ENCODE measurements around the gene STRA6. TPM values are rescaled to one million over a fixed set of nuclear protein-coding genes. Genes with fewer than 3 reads are reported as not detected.

Gene STRA6
- polyA plus RNA-seq, 4 donors: 0.27 to 8.4 TPM; not detected in 2

DNA sequence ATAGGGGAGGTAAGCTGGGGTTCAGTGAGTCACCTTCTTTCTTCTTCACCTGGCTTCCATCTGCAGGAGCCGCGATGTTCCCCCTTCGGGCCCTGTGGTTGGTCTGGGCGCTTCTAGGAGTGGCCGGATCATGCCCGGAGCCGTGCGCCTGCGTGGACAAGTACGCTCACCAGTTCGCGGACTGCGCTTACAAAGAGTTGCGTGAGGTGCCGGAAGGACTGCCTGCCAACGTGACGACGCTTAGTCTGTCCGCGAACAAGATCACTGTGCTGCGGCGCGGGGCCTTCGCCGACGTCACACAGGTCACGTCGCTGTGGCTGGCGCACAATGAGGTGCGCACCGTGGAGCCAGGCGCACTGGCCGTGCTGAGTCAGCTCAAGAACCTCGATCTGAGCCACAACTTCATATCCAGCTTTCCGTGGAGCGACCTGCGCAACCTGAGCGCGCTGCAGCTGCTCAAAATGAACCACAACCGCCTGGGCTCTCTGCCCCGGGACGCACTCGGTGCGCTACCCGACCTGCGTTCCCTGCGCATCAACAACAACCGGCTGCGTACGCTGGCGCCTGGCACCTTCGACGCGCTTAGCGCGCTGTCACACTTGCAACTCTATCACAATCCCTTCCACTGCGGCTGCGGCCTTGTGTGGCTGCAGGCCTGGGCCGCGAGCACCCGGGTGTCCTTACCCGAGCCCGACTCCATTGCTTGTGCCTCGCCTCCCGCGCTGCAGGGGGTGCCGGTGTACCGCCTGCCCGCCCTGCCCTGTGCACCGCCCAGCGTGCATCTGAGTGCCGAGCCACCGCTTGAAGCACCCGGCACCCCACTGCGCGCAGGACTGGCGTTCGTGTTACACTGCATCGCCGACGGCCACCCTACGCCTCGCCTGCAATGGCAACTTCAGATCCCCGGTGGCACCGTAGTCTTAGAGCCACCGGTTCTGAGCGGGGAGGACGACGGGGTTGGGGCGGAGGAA lies 69.6 kb downstream of the STRA6 start:
- no peak overlapping the region for H3K27ac ChIP-seq (ENCODE audit: low read depth in 1 of 3, low read length in 2 of 3)
- FAIRE-seq: no peak
- H3K4me3 ChIP-seq (ENCODE audit: low read depth in 1 of 3, low read length in 3 of 3): no peak overlapping the region
- peaks cover 34 to 97% (median 62%) of the 10 kb centered on the region in 3 donors for H3K27me3 ChIP-seq (ENCODE audit: control insufficient read depth in 3 of 3, insufficient read depth in 3 of 3, low read length in 3 of 3)
- peaks cover 0 to 30% (median 0%) of the 10 kb centered on the region in 3 donors for H3K4me1 ChIP-seq (ENCODE audit: control insufficient read depth in 3 of 3, insufficient read depth in 2 of 3, low read depth in 1 of 3, low read length in 2 of 3)
- 26 to 48% (median 44%) methylated on average over 88 to 90 of the region's 90 CpGs for WGBS, 3 donors
- H3K36me3 ChIP-seq (ENCODE audit: control insufficient read depth in 3 of 3, insufficient read depth in 2 of 3, low read depth in 1 of 3, low read length in 3 of 3): no peaks in the 10 kb centered on the region
- H3K9me3 ChIP-seq (ENCODE audit: control insufficient read depth in 2 of 2, insufficient read depth in 1 of 2, low read depth in 1 of 2, low read length in 1 of 2): peaks cover 0 to 20% of the 10 kb centered on the region in 2 donors
- peak in 1 of 2 donors; percentile 26 for DNase-seq

DNA sequence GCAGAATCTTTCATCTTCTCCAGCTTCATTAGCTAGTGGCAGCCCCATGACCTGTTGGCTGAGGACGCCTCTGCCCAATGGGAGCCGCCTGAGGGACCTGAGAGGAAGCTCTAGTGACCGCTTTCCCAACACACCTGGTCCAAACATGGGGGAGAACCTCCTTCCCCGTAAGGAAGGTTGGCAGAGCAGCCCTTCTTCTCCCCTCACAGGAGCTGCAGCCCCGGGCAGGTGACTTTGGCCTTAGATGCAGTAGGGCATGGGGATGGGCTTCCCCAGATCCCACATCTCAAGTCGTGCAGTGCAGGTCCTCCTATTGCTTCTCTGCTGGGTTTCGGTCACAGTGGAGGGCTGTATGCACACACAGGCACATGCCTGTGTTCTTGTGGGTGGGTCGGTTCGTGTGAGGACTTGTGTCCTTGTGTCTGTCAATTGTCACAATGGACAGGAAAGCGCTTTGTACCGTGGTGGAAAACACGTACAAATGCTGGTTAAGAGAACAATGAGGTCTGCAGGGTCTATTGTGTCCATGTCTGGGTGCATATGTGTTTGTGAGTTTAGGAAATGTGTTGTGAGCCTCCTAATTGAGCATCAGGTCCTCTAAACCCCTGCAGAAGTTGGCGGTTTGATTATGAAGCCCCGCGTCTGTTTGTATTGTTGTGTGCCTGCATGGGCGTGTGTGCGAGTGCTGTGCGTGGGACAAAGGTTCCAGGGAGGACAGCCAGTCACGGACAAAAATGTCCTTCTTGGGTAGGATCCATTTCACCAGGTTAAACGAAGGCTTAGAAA lies 70.8 kb downstream of the STRA6 start:
- peaks cover 0 to 29% (median 0%) of the 10 kb centered on the region in 3 donors for H3K4me1 ChIP-seq (ENCODE audit: control insufficient read depth in 3 of 3, insufficient read depth in 2 of 3, low read depth in 1 of 3, low read length in 2 of 3)
- H3K36me3 ChIP-seq (ENCODE audit: control insufficient read depth in 3 of 3, insufficient read depth in 2 of 3, low read depth in 1 of 3, low read length in 3 of 3): no peaks in the 10 kb centered on the region
- peaks cover 0 to 20% of the 10 kb centered on the region in 2 donors for H3K9me3 ChIP-seq (ENCODE audit: control insufficient read depth in 2 of 2, insufficient read depth in 1 of 2, low read depth in 1 of 2, low read length in 1 of 2)
- no peak overlapping the region for H3K27ac ChIP-seq (ENCODE audit: low read depth in 1 of 3, low read length in 2 of 3)
- FAIRE-seq (no peak), DNase-seq (no peak)
- 27 to 34% (median 33%) methylated on average over 20 of the region's 20 CpGs for WGBS, 3 donors
- peaks cover 33 to 99% (median 54%) of the 10 kb centered on the region in 3 donors for H3K27me3 ChIP-seq (ENCODE audit: control insufficient read depth in 3 of 3, insufficient read depth in 3 of 3, low read length in 3 of 3)
- no peak overlapping the region for H3K4me3 ChIP-seq (ENCODE audit: low read depth in 1 of 3, low read length in 3 of 3)

DNA sequence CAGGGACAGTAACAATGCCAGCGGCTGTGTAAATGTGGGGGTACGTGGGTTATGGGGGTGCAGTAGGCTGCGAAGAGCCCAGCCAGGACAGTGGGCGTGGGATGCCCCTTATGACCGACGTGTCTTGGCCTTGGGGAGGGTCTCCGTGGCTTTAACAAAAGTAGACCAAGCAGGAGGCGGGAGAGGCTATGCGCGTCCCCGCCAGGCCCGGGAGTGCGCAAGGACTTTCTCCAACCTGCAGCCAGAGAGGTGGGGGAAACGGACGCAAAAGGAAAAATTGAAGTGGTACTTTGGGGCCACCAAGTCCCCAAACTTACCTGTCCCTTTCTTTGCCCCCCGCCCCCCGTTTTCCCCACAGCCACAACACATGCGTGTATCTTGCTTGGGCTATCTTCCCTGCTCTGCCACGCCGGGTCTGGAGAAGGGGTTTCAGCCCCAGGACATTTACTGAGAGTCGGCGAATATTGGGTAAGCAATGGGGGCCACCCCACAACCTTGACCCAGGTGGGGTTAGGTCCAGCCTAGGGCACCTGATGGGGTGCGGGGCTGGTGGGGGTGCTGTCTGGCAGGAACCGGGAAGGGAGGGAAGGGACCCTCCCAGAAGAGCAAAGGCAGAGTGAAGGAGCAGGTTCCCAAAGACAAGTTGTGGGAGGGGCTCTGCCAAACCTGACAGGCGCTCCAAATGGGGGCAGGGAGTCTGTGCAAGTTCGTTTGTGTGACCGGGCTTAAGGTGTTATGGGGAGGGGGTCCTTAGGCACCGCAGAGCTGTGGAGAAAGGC lies 71.5 kb downstream of the STRA6 start:
- peaks cover 0 to 20% of the 10 kb centered on the region in 2 donors for H3K9me3 ChIP-seq (ENCODE audit: control insufficient read depth in 2 of 2, insufficient read depth in 1 of 2, low read depth in 1 of 2, low read length in 1 of 2)
- no peak overlapping the region for H3K4me3 ChIP-seq (ENCODE audit: low read depth in 1 of 3, low read length in 3 of 3)
- WGBS, 3 donors: 13 to 15% (median 15%) methylated on average over 28 of the region's 28 CpGs
- no peak for DNase-seq
- H3K27me3 ChIP-seq (ENCODE audit: control insufficient read depth in 3 of 3, insufficient read depth in 3 of 3, low read length in 3 of 3): peaks cover 28 to 98% (median 50%) of the 10 kb centered on the region in 3 donors
- no peaks in the 10 kb centered on the region for H3K36me3 ChIP-seq (ENCODE audit: control insufficient read depth in 3 of 3, insufficient read depth in 2 of 3, low read depth in 1 of 3, low read length in 3 of 3)
- no peak for FAIRE-seq
- H3K4me1 ChIP-seq (ENCODE audit: control insufficient read depth in 3 of 3, insufficient read depth in 2 of 3, low read depth in 1 of 3, low read length in 2 of 3): peaks cover 0 to 24% (median 0%) of the 10 kb centered on the region in 3 donors
- H3K27ac ChIP-seq (ENCODE audit: low read depth in 1 of 3, low read length in 2 of 3): no peak overlapping the region

- DNase-seq (peak in 1 of 2 donors; percentile 21), FAIRE-seq (no peak)
- Histone ChIP-seq H3K9me3 (ENCODE audit: control insufficient read depth in 2 of 2, insufficient read depth in 1 of 2, low read depth in 1 of 2, low read length in 1 of 2) (peaks cover 0 to 20% of the 10 kb centered on the region in 2 donors), H3K4me1 (ENCODE audit: control insufficient read depth in 3 of 3, insufficient read depth in 2 of 3, low read depth in 1 of 3, low read length in 2 of 3) (peaks cover 0 to 23% (median 0%) of the 10 kb centered on the region in 3 donors), H3K27ac (ENCODE audit: low read depth in 1 of 3, low read length in 2 of 3) (no peak within 1 kb of the TSS), H3K27me3 (ENCODE audit: control insufficient read depth in 3 of 3, insufficient read depth in 3 of 3, low read length in 3 of 3) (peaks cover 24 to 98% (median 49%) of the 10 kb centered on the region in 3 donors), H3K36me3 (ENCODE audit: control insufficient read depth in 3 of 3, insufficient read depth in 2 of 3, low read depth in 1 of 3, low read length in 3 of 3) (no peaks in the 10 kb centered on the region), H3K4me3 (ENCODE audit: low read depth in 1 of 3, low read length in 3 of 3) (no peak within 1 kb of the TSS)
- WGBS, 3 donors: 3 to 8% (median 5%) methylated on average over 49 to 53 of the region's 53 CpGs
Observed at GRCh38 chr15:74130155-74130848, 72.3 kb downstream of the STRA6 start, which contains the start of gene ISLR2. Gene ISLR2, plus strand, starts transcription at chr15:74130586. Its CDS starts 2,169 bp downstream, at chr15:74132755.

DNA sequence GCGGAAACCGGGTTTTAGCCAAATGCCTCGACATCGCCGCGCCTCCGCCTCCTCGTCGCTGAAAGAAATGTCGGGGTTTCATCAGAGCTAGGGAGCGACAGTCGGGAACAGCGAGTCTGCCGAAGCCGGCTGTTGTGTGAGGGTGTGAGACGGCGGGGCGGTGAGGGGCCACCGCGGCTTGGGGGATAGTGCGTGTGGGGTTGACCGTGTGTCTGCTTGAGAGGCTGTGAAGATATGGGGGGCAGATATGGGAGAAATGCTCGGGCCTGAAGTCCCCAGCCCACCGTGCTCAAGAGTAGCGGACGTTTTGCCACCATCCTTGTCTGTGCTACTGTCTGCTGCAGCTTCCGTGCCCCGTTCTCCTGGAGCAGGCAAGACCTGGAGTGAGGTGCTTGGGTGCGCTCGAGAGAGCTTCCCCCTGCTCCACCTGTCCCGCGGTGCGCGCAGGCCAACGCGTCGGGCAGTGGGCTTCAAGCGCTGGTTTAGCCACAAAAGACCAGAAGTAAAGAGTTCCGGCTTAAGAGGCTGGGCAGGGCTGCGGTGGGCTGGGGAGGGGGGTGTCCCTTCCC lies 72.9 kb downstream of the STRA6 start:
- 4 to 9% (median 7%) methylated on average over 40 of the region's 40 CpGs for WGBS, 3 donors
- H3K9me3 ChIP-seq (ENCODE audit: control insufficient read depth in 2 of 2, insufficient read depth in 1 of 2, low read depth in 1 of 2, low read length in 1 of 2): peaks cover 0 to 15% of the 10 kb centered on the region in 2 donors
- H3K4me1 ChIP-seq (ENCODE audit: control insufficient read depth in 3 of 3, insufficient read depth in 2 of 3, low read depth in 1 of 3, low read length in 2 of 3): peaks cover 0 to 17% (median 0%) of the 10 kb centered on the region in 3 donors
- peaks cover 20 to 98% (median 44%) of the 10 kb centered on the region in 3 donors for H3K27me3 ChIP-seq (ENCODE audit: control insufficient read depth in 3 of 3, insufficient read depth in 3 of 3, low read length in 3 of 3)
- no peak overlapping the region for H3K4me3 ChIP-seq (ENCODE audit: low read depth in 1 of 3, low read length in 3 of 3)
- no peaks in the 10 kb centered on the region for H3K36me3 ChIP-seq (ENCODE audit: control insufficient read depth in 3 of 3, insufficient read depth in 2 of 3, low read depth in 1 of 3, low read length in 3 of 3)
- FAIRE-seq: no peak
- peak in 1 of 2 donors; percentile 24 for DNase-seq
- no peak overlapping the region for H3K27ac ChIP-seq (ENCODE audit: low read depth in 1 of 3, low read length in 2 of 3)

Other genes starting within 250 kb of the STRA6 start
- 10 to 100 TPM in 1 of 4 donors, 1 to 10 TPM in 3; 7.8 to 22.1 (median 8.7) TPM for gene STOML1, start 210.5 kb downstream of the STRA6 start, polyA plus RNA-seq
- gene PML, start 208.1 kb downstream of the STRA6 start, polyA plus RNA-seq: 10 to 100 TPM; 16.5 to 31.1 (median 26.1) TPM
- under 1 TPM in 2 of 4 donors, not detected in 2; 0.01 to 0.12 TPM for gene GOLGA6A, start 120.2 kb downstream of the STRA6 start, polyA plus RNA-seq
- 1 to 10 TPM in 2 of 4 donors, under 1 TPM in 1, not detected in 1; 0.54 to 5.7 (median 1.1) TPM for gene ISLR2, start 72.2 kb downstream of the STRA6 start, polyA plus RNA-seq
- gene ISLR, start 29.1 kb downstream of the STRA6 start, polyA plus RNA-seq: 10 to 100 TPM in 2 of 4 donors, 1 to 10 TPM in 1, under 1 TPM in 1; 0.45 to 10.5 (median 5.6) TPM
- 1 to 10 TPM in 1 of 4 donors, under 1 TPM in 1, not detected in 2; 0.01 to 1.1 TPM for gene CCDC33, start 33.5 kb upstream of the STRA6 start, polyA plus RNA-seq
- gene CYP11A1, start 164.9 kb upstream of the STRA6 start, polyA plus RNA-seq: 1 to 10 TPM in 1 of 4 donors, under 1 TPM in 3; 0.54 to 2.7 (median 0.73) TPM
- gene SEMA7A, start 231.2 kb upstream of the STRA6 start, polyA plus RNA-seq: 1 to 10 TPM in 2 of 4 donors, under 1 TPM in 2; 0.45 to 4.3 (median 1.6) TPM